GM21423 (cell line): Measurements from ENCODE around the gene STON2.

Source experiments
- ATAC-seq: cut with Tn5 transposase; IDR thresholded peaks from one replicate; pipeline ENCODE4 v1.9.1; 2021; ENCODE audit warnings: mild to moderate bottlenecking, moderate library complexity; ENCODE audit not compliant: unreplicated experiment

STON2 gene

DNA sequence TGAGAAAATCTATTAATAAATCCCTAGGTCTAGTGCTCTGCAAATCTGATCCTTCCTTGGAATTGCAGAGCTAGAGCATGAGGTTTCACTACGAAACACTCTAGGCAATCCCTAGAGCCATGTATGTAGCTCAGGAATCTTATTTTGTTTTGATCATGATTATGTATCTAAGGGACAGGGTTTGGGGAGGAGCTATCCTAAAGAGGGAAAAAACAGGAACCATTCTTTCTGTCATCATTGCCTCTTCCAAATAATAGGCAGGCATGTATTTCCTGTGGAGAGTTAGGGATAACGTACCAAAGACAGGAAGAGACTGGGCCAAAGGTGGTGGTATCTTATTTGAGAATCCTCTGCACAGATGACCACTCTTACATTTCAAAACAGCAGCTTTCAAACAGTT lies 90.6 kb downstream of the STON2 start:
- no peak for ATAC-seq

DNA sequence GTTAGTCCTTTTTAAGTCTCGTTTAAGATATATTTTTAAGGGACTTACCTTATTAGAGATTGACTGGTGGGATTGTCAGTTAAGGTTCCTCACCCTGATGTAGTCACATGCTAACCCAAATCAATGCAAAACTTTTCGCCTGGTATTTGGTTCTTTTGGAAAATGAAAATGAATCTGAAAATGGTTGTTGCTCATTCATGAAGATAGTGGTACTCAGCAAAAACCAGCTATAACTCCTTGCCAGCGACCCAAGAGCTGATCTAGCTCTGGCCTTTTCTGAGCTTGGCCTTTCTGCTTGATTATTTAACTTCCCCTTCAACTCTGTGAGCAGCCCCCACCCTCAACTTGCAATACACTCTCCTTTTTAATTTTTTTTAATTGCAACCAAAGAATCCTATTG lies 94.4 kb downstream of the STON2 start:
- ATAC-seq, result no peak

DNA sequence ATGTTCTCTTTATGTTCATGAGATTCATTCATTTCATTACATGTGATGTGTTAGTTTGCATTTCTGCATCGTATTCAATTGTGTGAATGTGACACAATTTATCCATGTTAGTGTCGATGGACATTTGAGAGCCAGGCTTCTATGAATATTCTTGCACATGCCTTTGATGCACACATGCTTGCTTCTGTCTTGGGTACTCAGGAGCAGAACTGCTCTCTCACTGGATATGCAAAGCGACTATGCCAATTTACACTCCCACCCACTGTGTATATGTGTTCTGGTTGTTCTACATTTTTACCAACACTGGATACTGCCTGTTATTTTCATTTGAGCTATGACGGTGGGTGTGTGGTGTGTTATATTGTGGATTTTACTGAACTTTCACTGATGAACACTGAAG lies 95.1 kb downstream of the STON2 start:
- ATAC-seq, result no peak

DNA sequence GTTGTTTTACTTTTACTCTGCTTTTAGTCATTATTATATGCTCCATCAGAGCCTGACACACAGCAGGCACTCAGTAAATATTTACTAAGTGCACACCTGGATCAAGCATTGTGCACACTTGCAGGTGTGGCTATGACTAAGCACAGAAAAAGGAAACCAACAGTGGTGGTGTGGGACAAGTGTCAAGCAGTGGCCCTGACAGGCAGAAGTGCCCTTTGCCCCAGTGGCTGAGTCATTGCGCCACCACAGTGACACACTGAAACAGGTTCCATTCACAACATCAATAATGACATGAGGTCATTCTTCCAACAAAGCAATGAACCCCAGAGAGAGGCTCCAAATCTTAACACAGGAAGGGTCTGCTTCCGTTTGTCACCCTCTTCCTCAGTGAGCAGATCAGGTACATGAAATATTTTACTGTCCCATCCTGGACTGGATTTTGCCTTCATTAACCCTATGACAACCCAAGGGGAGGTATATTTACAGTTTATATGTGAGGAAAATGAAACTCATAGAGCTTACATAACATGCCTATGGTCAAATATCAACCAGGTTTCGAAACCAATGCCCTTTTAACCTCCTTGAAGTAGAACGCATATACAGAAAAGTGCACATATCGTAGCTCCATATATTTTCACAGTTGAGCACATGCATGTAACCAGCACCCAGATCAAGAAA lies 96.7 kb downstream of the STON2 start:
- peak; percentile 95 for ATAC-seq

DNA sequence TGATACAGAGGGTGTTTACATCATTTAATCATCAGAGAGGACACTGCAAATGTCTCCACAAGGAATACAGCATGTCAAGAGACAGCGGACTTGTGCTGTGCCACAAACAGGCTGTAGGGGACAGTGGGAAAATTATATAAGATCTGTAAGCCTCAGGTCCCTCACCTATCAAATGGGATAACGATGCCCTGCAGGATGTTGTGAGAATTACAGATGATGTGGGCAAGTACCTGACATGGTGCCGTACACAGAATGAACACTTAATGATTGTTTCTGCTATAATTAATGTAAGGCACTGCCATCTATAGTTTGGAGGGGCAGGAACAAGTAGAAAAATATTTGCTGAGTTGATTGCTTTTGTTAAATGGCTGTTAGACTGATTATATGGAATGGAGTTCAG lies 97.5 kb downstream of the STON2 start:
- no peak for ATAC-seq

DNA sequence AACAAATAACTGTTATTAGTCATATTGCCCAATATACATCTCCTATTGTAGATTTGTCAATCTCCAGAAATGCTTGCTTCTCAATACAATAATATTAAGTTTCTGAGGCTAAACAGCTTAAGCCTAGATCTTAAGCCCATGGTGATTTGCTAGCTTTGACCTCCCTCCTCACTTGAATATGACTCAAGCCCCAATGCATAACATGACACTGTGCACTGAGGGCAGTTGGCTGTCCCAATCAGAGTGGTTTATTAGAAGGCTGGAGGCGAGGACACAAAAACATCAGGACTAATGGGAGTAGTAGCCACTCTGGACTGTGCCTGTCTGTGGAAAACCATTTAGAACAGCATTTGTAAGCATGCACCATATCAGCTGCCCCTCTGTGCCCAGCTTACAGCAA lies 98.3 kb downstream of the STON2 start:
- no peak for ATAC-seq

DNA sequence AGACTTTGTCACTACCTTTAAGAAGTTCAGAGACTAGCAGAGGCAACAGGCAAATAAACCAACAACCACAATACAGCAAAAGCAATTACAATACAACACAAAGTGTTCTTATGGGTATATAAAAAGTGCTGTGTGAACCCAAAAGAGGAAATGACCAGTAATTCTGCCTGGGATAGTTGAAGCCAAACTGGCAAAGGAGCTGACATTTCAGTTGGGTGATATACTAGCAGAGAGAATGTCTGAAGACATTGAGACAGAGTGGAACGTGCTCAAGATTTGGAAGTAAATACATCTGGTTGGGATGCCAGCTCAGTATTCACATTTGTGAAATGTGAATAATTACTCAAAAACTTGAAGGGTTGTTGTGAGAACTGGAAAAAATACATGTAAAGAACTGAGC lies 98.8 kb downstream of the STON2 start:
- no peak for ATAC-seq

DNA sequence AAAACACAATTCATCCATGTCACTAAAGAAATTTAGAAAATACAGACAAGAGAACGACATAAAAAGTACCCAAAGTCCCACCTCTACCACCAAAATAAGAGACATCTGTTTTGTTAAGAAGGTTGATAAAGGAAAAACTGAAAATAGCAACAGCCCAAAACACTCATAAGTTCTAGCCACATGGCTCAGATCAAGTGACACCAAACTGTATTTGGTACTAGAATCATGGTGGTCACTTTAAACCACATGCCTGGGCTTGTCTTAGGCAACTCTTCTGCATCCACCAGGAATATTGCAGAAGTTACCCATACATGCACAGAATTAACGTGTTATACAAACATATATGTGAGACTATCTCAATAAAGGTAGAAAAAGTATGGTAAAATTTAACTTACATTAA lies 101.2 kb downstream of the STON2 start:
- ATAC-seq, result no peak

DNA sequence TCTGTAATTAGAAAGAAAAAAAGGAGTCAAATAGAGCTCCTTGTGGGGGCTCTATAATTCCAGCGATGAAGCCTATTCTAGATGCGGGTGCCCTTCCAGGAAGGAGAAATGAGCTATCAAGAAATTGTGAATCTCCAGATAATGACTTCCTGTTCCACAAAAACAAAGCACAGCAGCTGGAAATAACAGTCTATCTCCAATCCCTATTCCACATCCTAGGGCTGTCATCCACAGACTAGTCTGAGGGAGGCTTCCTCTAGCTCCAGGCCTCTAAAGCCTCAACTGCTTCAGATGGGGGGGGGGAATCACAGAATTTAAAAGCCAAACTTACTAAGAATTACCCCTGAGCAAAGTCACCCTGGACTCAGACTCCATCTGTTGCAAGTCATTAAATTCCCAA lies 102.0 kb downstream of the STON2 start:
- ATAC-seq, result no peak

DNA sequence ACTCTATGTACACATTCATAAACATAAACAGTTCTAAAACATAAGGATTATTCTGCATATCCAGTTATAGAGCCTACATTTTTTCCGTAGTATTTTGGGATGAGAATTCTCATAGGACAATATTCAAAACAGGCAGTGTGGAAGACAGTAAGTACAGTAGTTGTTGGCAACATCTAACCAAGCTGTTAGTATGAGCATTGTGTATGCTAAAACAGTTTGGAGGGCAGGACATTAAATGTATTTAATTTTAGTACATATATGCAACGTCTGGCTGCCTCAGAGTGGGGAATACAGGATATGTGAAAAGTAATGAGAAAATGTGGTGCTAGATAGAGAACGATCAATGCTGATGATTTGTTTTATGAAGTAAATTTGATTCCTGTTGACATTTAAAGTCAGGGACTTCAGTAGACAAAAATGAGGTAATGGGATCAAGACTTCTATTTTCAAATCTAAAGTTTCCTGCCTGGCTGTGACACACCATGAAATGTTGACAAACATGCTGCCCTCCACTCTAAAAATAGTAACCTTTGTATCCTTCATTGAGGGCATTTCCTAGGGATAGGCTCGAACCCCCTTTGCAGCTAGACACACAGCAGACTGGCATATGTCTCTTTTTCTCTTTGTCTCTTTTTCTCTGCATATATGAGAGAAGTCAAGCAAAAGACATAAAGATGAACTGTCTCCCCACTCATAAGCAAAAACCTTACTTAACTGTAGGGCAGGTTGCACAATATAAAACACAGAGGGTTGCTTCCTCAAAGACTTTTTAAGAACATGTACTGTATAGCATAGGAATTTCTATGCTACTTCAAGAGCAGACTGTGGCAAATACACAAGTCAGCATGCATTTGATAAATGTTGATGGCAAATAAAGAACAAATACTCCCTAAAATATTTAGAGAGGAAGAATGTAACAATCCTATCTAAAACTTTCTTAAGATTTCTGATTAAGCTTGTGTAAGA lies 103.9 kb downstream of the STON2 start:
- no peak for ATAC-seq

DNA sequence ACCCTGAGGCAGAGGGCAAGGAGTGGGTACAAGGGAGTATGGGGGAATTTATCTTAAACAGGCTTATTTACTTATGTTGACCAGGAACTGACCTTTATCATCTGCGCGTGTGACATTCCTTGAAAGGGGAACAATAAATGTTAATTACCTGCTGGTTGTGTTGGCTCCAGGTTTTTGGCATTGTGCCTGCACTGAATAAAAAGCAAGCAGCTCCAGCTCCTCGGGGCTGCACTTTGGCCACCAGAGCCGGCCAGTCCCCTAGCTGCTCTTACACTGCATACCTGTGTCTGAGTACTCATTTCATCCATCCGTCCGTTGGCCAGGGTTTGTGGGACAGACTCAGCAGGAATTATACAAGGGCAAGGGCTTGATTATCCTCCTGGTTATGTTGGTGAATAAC lies 110.6 kb downstream of the STON2 start:
- ATAC-seq, result no peak

DNA sequence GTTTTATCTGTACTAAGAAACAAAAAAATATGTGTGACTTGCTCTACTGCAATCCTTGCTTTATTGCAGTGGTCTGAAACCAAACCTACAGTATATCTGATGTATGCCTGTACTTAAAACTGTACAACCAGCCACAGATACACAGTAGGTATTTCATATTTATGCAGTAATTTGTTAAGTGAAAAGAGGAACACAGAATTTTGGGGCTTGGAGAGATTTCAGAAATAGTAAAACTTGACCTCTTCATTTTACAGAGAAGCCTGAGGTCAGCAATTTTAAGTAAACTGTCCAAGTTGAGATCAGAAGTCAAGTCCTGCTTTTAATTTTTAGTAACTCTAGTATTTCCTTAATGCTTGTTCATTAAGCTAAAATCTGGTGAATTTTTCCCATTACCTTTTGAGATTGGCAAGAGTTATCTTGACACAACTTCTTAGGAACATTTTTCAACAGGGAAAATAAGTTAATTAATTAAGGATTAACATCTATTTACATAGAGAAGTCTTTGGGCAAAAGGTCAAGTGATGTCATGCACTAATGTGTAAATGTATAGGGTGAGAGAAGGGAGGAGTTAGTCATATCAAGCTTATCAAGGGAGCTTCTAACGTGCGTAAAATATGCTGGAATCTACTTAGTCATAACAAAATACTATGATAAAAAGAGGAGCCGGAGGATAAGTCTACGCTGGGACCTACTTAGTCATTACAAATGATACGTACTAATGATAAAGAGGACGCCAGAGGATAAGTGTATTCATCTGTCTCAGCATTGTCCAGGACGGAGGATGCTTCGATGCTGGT lies 113.4 kb downstream of the STON2 start:
- no peak for ATAC-seq

DNA sequence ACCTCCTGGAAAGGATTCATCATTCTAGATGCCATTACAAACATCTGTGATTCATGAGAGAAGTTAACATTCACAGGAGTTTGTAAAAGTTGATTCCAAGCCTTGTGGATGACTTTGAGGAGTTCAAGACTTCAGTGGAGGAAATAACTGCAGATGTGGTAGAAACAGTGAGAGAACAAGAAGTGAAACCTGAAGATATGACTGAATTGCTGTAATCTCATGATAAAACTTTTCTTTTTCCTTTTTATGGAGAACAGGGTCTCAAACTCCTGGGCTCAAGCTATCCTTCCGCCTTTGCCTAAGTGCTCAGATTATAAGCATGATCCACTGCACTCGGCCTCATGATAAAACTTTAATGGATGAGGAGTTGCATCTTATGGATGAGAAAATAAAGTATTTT lies 114.9 kb downstream of the STON2 start:
- ATAC-seq, result no peak

DNA sequence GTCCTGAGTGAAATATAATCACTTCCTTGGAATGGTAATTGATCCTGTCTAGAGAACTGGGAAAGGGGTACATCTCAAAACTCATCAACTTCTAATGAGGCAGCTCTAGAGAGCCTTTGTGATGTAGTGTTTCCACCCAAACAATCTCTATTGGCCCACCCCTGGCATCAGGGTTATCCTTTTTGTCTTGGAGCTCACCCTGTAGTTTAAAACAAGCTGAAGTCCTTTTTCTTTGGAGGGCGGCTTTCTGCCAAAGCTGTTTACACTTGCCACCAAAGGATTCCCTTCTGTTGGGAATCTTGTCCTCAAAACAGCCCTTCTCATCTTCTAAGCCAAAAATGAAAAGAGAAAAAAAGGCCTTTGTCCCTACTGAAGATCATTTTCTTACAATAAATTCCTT lies 118.8 kb downstream of the STON2 start:
- no peak for ATAC-seq

DNA sequence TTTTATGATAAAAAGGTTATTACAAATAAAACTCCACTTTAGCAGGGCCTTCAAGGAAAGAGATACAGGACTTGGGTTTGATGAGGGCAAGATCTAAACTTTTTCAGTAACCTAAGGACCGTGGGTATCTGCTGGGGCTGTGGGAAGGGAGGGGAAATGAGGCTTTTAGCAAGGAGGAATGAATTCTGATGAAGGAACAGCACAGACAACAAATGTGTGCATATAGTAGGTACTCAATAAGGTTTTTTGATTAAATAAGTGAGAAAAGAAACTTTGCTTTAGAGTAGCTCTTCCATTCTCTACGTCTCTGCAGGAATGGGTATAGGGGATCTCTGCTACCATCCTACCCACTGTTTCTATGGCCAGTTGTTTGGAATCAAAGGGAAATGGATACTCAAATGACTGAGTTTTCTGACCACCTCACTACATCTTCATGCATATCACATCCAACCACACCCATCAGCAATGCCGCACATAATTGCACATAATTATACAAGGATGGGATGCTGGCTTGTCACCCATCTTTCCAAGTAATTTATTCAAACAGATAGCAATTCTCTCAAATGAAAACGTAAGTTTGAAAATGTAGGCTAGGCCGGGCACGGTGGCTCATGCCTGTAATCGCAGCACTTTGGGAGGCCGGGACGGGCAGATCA lies 119.9 kb downstream of the STON2 start:
- ATAC-seq, result no peak

DNA sequence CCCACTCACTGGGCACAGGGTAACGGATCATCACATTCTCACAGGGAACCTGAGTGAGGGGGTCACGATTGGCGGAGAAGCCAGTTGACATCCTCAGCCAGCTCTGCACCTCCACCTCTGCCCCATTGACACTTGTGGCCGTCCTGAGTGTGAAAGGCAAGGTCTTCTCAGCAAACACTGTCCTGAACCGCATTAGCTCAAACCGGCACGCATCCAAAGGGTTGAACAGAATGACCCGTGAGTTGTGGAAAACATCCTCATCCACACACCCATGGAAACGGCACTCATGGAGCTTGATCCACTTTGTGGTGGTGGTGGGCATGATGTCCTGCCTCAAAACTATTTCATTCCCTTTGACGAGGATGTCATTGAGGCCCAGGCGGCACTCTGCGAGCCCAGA lies 123.0 kb downstream of the STON2 start:
- ATAC-seq, result no peak

DNA sequence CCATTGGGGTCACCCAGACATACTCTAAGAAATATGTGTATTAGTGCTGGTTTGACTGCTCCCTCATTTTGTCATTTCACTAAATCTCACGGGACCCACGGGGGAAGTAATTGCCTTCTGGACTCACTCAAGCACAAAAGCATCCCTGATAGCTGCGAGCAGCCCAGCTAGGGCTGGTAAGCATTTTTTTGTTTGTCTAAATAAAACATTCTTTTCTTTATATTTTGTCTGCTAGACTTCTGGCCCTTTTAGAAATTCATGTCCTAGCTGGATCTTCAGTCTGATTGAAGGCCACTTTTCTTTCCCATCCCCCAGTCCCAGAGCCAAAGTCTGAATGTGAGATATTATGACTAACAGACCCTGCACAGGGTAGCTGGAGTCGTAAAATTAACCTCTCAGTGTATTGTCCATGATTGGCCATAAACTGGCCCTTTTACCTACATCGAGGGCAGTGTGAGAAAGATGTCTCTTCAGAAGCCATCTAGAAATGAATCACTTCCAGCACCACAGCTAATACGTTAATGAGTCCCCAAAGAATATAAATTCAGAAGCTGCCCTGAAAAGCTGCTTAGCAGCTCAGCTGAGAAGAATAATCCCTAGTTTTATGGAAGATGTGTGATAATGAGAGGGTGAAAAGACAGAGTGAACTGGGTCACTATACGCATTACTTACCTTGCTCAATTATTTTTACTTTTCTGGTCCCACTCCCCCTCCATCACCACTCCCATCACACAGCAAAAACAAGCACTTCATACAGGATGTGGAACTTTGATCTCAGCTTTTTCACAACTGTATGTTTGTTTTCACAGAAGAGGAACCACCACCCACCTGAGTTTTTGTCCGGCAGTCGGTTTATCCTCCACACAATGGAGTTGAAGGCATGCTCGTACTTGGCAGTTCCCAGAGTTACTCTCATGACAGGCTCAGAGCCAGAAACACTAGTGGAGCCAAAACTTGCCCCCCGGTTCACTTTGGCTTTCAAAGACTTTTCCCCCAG lies 123.8 kb downstream of the STON2 start:
- ATAC-seq, result no peak

DNA sequence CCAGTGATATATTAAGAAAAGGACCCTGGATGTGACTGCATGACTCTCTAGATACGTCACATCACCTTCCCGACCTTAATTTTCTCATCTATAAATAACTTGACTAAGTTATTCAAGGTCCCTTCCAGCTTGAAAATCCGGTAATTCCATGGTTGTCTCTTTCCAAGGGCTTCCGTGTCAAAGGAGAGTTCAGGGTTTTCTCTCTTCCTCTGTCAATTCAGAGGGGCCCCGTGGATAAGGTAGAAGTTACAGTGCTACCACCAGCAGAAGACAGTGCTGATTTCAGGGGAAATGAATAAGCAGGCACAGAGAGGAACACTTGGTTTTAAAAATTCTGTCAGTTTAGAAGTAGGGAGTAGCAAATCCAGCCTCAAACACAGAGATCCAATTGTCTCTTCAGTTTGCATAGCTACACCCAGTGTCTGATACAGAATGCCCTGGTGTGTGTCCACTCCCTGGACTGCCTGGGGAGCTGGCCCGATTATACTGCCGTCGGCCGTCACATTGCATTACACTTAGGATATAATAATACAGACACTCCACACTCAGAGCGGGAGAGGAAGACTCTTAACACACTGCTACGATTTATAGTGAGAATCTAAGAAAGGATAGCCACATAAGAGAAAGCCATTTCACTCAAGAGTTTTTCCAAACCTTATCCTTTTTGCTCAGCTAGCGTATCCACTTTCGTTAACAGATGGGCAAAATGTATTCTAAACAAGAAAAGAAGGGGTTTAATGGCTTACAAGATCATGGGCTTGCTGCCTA lies 124.6 kb downstream of the STON2 start:
- ATAC-seq, result no peak

DNA sequence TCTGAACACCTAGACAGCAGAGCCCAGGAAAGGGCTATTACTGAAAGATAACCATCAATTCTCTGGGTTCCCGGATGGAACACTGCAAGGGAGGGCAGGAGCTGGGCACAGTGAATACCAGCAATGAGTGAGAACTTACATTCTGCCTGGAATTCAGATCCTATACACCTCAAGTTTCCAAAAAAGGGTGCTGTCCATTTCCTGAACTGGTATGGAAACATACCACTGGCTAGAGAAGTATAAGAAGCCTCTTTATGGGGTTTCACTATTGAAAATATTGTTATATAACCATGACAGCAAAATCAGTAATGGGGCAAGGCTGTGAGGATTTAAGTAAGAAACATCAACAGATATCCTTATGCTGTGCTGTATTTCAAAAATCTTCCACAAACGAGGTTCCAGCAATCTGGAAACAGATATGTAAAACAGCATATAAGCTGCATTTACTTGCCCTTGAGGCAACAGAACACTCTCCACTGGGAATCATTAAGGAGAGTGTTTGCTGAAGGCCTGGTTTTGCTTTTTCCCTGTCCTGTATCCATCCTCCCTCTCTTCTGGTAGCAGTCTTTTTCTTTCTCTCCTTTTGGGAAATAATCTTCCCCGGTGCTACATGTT lies 126.1 kb downstream of the STON2 start:
- ATAC-seq, result no peak
